GM12878 (cell line): Measurements from ENCODE around the gene UBE2E2. TPM values are rescaled to one million over a fixed set of nuclear protein-coding genes. Genes with fewer than 3 reads are reported as not detected.
A peak's percentile ranks its signal among the peaks of the same experiment; 100 is the strongest.

Source experiments
- CHD1 ChIP-seq: IDR thresholded peaks from 2 replicates; pipeline ENCODE4 v1.6.1; 2012; ENCODE audit warnings: low read depth, low read length, improper control_type of control experiment
- EZH2 ChIP-seq: IDR thresholded peaks from 2 replicates; pipeline ENCODE4 v1.6.1; 2012; ENCODE audit warnings: low read depth, mild to moderate bottlenecking, control low read depth, inconsistent platforms, low read length, borderline replicate concordance; ENCODE audit not compliant: control insufficient read depth
- HCFC1 ChIP-seq: fragments of 150-350 bp; IDR thresholded peaks from 2 replicates; pipeline ENCODE4 v1.6.1; 2014; ENCODE audit warnings: low read length
- HDAC6 ChIP-seq: fragments of 200-600 bp; sonication (generic); IDR thresholded peaks from one replicate; pipeline ENCODE4 v1.8.0; 2017; ENCODE audit warnings: antibody characterized with exemption; ENCODE audit not compliant: unreplicated experiment
- IRF4 ChIP-seq: IDR thresholded peaks from 2 replicates; pipeline ENCODE4 v1.6.1; 2011; ENCODE audit warnings: low read depth, low read length
- JUND ChIP-seq: IDR thresholded peaks from 2 replicates; pipeline ENCODE4 v1.6.1; 2012; ENCODE audit warnings: low read depth, mild to moderate bottlenecking, low read length, improper control_type of control experiment, moderate library complexity
- KDM1A ChIP-seq: fragments of 200-600 bp; sonication (generic); IDR thresholded peaks from 2 replicates; pipeline ENCODE4 v1.6.1; 2016; ENCODE audit warnings: borderline replicate concordance
- MYC ChIP-seq: IDR thresholded peaks from 2 replicates; pipeline ENCODE4 v1.6.1; 2011; ENCODE audit warnings: mild to moderate bottlenecking, low read length, moderate library complexity, inconsistent platforms; ENCODE audit not compliant: insufficient read depth, insufficient replicate concordance, insufficient read length, severe bottlenecking
- NRF1 ChIP-seq: conservative IDR thresholded peaks from 2 replicates; pipeline ENCODE4 v1.6.1; 2011; ENCODE audit warnings: mild to moderate bottlenecking, low read depth, low read length, improper control_type of control experiment
- POLR2AphosphoS2 ChIP-seq: IDR thresholded peaks from 2 replicates; pipeline ENCODE4 v1.6.1; 2011; ENCODE audit warnings: low read depth, mild to moderate bottlenecking, low read length, improper control_type of control experiment, moderate library complexity
- RAD21 ChIP-seq: IDR thresholded peaks from 2 replicates; pipeline ENCODE4 v1.6.1; 2011; ENCODE audit warnings: mild to moderate bottlenecking, low read depth, low read length, moderate library complexity; ENCODE audit not compliant: insufficient read depth
- RELA ChIP-seq: fragments of 450-650 bp; IDR thresholded peaks from 2 replicates; pipeline ENCODE4 v1.8.0; 2014; ENCODE audit warnings: borderline replicate concordance; ENCODE audit not compliant: partially characterized antibody
- SREBF1 ChIP-seq: IDR thresholded peaks from 2 replicates; pipeline ENCODE4 v1.6.1; 2012; ENCODE audit warnings: mild to moderate bottlenecking, low read length
- STAT3 ChIP-seq: IDR thresholded peaks from 2 replicates; pipeline ENCODE4 v1.6.1; 2011; ENCODE audit warnings: low read depth, low read length, improper control_type of control experiment
- SUZ12 ChIP-seq: fragments of 200-600 bp; sonication (generic); IDR thresholded peaks from one replicate; pipeline ENCODE4 v1.6.1; 2018; ENCODE audit warnings: antibody characterized with exemption, mild to moderate bottlenecking; ENCODE audit not compliant: unreplicated experiment
- TAF1 ChIP-seq: IDR thresholded peaks from 2 replicates; pipeline ENCODE4 v1.6.1; 2011; ENCODE audit warnings: mild to moderate bottlenecking, low read depth, low read length, borderline replicate concordance
- ZNF207 ChIP-seq: fragments of 450-650 bp; IDR thresholded peaks from 2 replicates; pipeline ENCODE4 v1.6.1; 2014; ENCODE audit warnings: antibody characterized with exemption, mild to moderate bottlenecking, borderline replicate concordance
- polyA plus RNA-seq, 11 experiments: library from polyadenylated mRNA; depleted of rRNA in 4 of 11; unstranded in 6 of 11; stranded (reverse) in 5 of 11; fragments of >200 nt; fragmentation: Nextera tagmentation in 4 of 11; fragmentation: Illumina TruSeq in 1 of 11; extraction: Ambion mirVana in 4 of 11; extraction: Trizol in 1 of 11; gene quantifications; 1 replicate in 1 of 11; 2 replicates in 10 of 11; pipeline versions ENCODE4 v1.2.1 to v1.2.3, GENCODE V29; 2011 to 2016; ENCODE audit warnings: inconsistent platforms in 2 of 11, missing spikeins in 2 of 11, low read depth in 1 of 11
- total RNA-seq, 4 experiments: library from RNA; depleted of rRNA in 3 of 4; stranded (reverse); fragments of >200 nt in 3 of 4; fragmentation: Illumina TruSeq in 1 of 4; extraction: Trizol in 1 of 4; gene quantifications; 2 replicates each; pipeline versions ENCODE4 v1.2.1 to v1.2.3, GENCODE V29; 2013 to 2021
- TF ChIP-seq, protein P1 (sequence below): fragments of 450-650 bp; IDR thresholded peaks from 2 replicates; pipeline ENCODE4 v1.6.1; 2018; ENCODE audit warnings: mild to moderate bottlenecking, low read depth, moderate library complexity; ENCODE audit not compliant: partially characterized antibody

UBE2E2 gene
- total and polyA plus RNA-seq, 10 of the 15 experiments (the other 5 are each of a cell fraction or from before 2014, with no cell fraction given) = 8.7 to 71.0 (median 36.4) TPM

- no peak for TF ChIP-seq NRF1
- TF ChIP-seq JUND = no peak
- TF ChIP-seq KDM1A = no peak
- no peak for TF ChIP-seq POLR2AphosphoS2
- no peak for TF ChIP-seq MYC
- no peak for TF ChIP-seq HDAC6
- no peak for TF ChIP-seq SREBF1
- no peak for TF ChIP-seq HCFC1
- TF ChIP-seq RAD21 = no peak
- no peak for TF ChIP-seq ZNF207
- TF ChIP-seq IRF4 = 0 out of 2 replicates have a peak, but pooled peaks have one; percentile 54
- TF ChIP-seq, protein P1, sequence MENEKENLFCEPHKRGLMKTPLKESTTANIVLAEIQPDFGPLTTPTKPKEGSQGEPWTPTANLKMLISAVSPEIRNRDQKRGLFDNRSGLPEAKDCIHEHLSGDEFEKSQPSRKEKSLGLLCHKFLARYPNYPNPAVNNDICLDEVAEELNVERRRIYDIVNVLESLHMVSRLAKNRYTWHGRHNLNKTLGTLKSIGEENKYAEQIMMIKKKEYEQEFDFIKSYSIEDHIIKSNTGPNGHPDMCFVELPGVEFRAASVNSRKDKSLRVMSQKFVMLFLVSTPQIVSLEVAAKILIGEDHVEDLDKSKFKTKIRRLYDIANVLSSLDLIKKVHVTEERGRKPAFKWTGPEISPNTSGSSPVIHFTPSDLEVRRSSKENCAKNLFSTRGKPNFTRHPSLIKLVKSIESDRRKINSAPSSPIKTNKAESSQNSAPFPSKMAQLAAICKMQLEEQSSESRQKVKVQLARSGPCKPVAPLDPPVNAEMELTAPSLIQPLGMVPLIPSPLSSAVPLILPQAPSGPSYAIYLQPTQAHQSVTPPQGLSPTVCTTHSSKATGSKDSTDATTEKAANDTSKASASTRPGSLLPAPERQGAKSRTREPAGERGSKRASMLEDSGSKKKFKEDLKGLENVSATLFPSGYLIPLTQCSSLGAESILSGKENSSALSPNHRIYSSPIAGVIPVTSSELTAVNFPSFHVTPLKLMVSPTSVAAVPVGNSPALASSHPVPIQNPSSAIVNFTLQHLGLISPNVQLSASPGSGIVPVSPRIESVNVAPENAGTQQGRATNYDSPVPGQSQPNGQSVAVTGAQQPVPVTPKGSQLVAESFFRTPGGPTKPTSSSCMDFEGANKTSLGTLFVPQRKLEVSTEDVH = no peak
- no peak for TF ChIP-seq EZH2
- no peak for TF ChIP-seq TAF1
- no peak for TF ChIP-seq STAT3
- TF ChIP-seq SUZ12 = no peak
- TF ChIP-seq CHD1 = no peak
- no peak for TF ChIP-seq RELA
Measured at GRCh38 chr3:23550402-23550801, 347.3 kb downstream of the UBE2E2 start (continued).
